OCI-LY3 (cell line): ENCODE results near the gene CRIP3.

ENCODE experiments used
- H2AFZ ChIP-seq: fragments of 200-600, 300-600 bp; shearing (Covaris generic); 2 replicates; pipeline ENCODE4 v1.6.0; 2014; ENCODE audit warnings: antibody characterized with exemption, low read depth, low read length
- H3K27ac ChIP-seq: fragments of 200-600, 300-600 bp; sonication (generic); 2 replicates; pipeline ENCODE4 v1.5.1; 2014; ENCODE audit warnings: mild to moderate bottlenecking, low read length, moderate library complexity, mixed read lengths
- H3K27me3 ChIP-seq: fragments of 200-600, 300-600 bp; sonication (generic); 2 replicates; pipeline ENCODE4 v1.6.1; 2014; ENCODE audit warnings: low read depth, low read length, mixed read lengths
- H3K36me3 ChIP-seq: fragments of 200-600, 300-600 bp; sonication (generic); replicated peaks from 2 replicates; pipeline ENCODE3; 2014; ENCODE audit warnings: low read depth, low read length, mixed read lengths
- H3K4me1 ChIP-seq: fragments of 300-600, 200-600 bp; sonication (generic); 2 replicates; pipeline ENCODE4 v1.6.1; 2014; ENCODE audit warnings: low read length, mixed read lengths
- H3K4me2 ChIP-seq: fragments of 200-600, 300-600 bp; sonication (generic); 2 replicates; pipeline ENCODE4 v1.6.1; 2014; ENCODE audit warnings: low read length, mixed read lengths
- H3K4me3 ChIP-seq: fragments of 300-600, 200-600 bp; sonication (generic); 2 replicates; pipeline ENCODE4 v1.5.1; 2014; ENCODE audit warnings: antibody characterized with exemption, mild to moderate bottlenecking, low read length, moderate library complexity
- H3K79me2 ChIP-seq: fragments of 300-600, 200-600 bp; shearing (Covaris generic); 2 replicates; pipeline ENCODE4 v1.6.1; 2014; ENCODE audit warnings: mild to moderate bottlenecking, low read length, mixed read lengths
- H3K9ac ChIP-seq: fragments of 300-600, 200-600 bp; shearing (Covaris generic); 2 replicates; pipeline ENCODE4 v1.6.0; 2014; ENCODE audit warnings: mild to moderate bottlenecking, low read length, moderate library complexity
- H3K9me3 ChIP-seq: fragments of 200-600, 300-600 bp; shearing (Covaris generic); 2 replicates; pipeline ENCODE4 v1.6.1; 2014; ENCODE audit warnings: low read length, mixed read lengths; ENCODE audit not compliant: insufficient read depth
- H4K20me1 ChIP-seq: fragments of 200-600, 300-600 bp; sonication (generic); 2 replicates; pipeline ENCODE4 v1.6.1; 2016; ENCODE audit warnings: low read length, mixed read lengths; ENCODE audit not compliant: insufficient read depth
- CTCF ChIP-seq: fragments of 200-600, 300-600 bp; sonication (generic); IDR thresholded peaks from 2 replicates; pipeline ENCODE4 v1.5.1; 2014; ENCODE audit warnings: antibody characterized with exemption, low read length, low read depth
- EZH2phosphoT487 ChIP-seq: fragments of 200-600 bp; shearing (Covaris generic); IDR thresholded peaks from 2 replicates; pipeline ENCODE4 v1.6.1; 2018; ENCODE audit warnings: antibody characterized with exemption, mixed run types, low read depth

The CRIP3 gene

GRCh38 chr6:43269273-43270007, 39.2 kb downstream of the CRIP3 start:
- no peak for TF ChIP-seq EZH2phosphoT487
- no peak for TF ChIP-seq CTCF
- Histone ChIP-seq H3K27ac (no peak overlapping the region), H3K36me3 (no peaks in the 10 kb centered on the region), H3K9ac (peak overlapping the region; percentile 49; the same call in 1 of the 2 replicates), H2AFZ (peak overlapping the region; percentile 54), H3K4me3 (peak overlapping the region; percentile 74), H3K9me3 (no peaks in the 10 kb centered on the region), H3K27me3 (peaks cover 9% of the 10 kb centered on the region; the same call in 1 of the 2 replicates), H3K79me2 (no peaks in the 10 kb centered on the region), H3K4me2 (peak overlapping the region; percentile 85), H4K20me1 (no peaks in the 10 kb centered on the region), H3K4me1 (peaks cover 52% of the 10 kb centered on the region)

- H3K9ac ChIP-seq, result peak overlapping the region; percentile 49; the same call in 1 of the 2 replicates
- H3K9me3 ChIP-seq, result no peaks in the 10 kb centered on the region
- no peak overlapping the region for H3K27ac ChIP-seq
- peak overlapping the region; percentile 54; the same call in 1 of the 2 replicates for H2AFZ ChIP-seq
- peaks cover 9% of the 10 kb centered on the region; the same call in 1 of the 2 replicates for H3K27me3 ChIP-seq
- no peaks in the 10 kb centered on the region for H3K36me3 ChIP-seq
- H3K79me2 ChIP-seq, result no peaks in the 10 kb centered on the region
- peak overlapping the region; percentile 74 for H3K4me3 ChIP-seq
- H3K4me2 ChIP-seq, result peak overlapping the region; percentile 85
- TF ChIP-seq EZH2phosphoT487 (no peak), CTCF (no peak)
- H3K4me1 ChIP-seq, result peaks cover 52% of the 10 kb centered on the region
- no peaks in the 10 kb centered on the region for H4K20me1 ChIP-seq
Measured at GRCh38 chr6:43268782-43269272, 39.8 kb downstream of the CRIP3 start.

- no peaks in the 10 kb centered on the region for H4K20me1 ChIP-seq
- H2AFZ ChIP-seq, result no peak overlapping the region
- peaks cover 56% of the 10 kb centered on the region for H3K4me1 ChIP-seq
- H3K27me3 ChIP-seq, result peaks cover 9% of the 10 kb centered on the region; the same call in 1 of the 2 replicates
- no peak for TF ChIP-seq EZH2phosphoT487
- TF ChIP-seq CTCF, result no peak
- no peak overlapping the region for H3K9ac ChIP-seq
- H3K36me3 ChIP-seq, result no peaks in the 10 kb centered on the region
- H3K27ac ChIP-seq, result no peak overlapping the region
- no peaks in the 10 kb centered on the region for H3K9me3 ChIP-seq
- no peak overlapping the region for H3K4me2 ChIP-seq
- no peaks in the 10 kb centered on the region for H3K79me2 ChIP-seq
- no peak overlapping the region for H3K4me3 ChIP-seq
Measured at GRCh38 chr6:43268355-43268700, 40.3 kb downstream of the CRIP3 start.

GRCh38 chr6:43267619-43268354, 40.8 kb downstream of the CRIP3 start:
- Histone ChIP-seq H3K4me2 (no peak overlapping the region), H3K36me3 (no peaks in the 10 kb centered on the region), H3K4me1 (peaks cover 58% of the 10 kb centered on the region), H3K27ac (no peak overlapping the region), H4K20me1 (no peaks in the 10 kb centered on the region), H3K4me3 (no peak overlapping the region), H2AFZ (no peak overlapping the region), H3K9me3 (no peaks in the 10 kb centered on the region), H3K27me3 (peaks cover 9% of the 10 kb centered on the region; the same call in 1 of the 2 replicates), H3K9ac (no peak overlapping the region), H3K79me2 (no peaks in the 10 kb centered on the region)
- no peak for TF ChIP-seq CTCF
- TF ChIP-seq EZH2phosphoT487, result no peak
